HCT116 (cell line): ENCODE results near the gene EIF3K. TPM values are rescaled to one million over a fixed set of nuclear protein-coding genes. Genes with fewer than 3 reads are reported as not detected.

Experiments
- ATAC-seq: fragments of 200-7000 bp; cut with Tn5 transposase; 2 replicates; pipeline ENCODE4 v1.9.1; 2020; ENCODE audit warnings: mild to moderate bottlenecking, moderate library complexity
- BruUV-seq: library from RNA; stranded (reverse); fragments of 400-500 nt; replicated peaks from 2 replicates; lab custom pipeline; 2021; lab: Mats Ljungman, UMichigan
- CTCF ChIA-PET: fragments of 300-600 bp; sonication (Branson Sonifier 250); formaldehyde crosslinking; loops from one replicate; lab custom pipeline; 2021; ENCODE audit warnings: antibody characterized with exemption; lab: Charles Lee
- POLR2A ChIA-PET: fragments of 300-600, 350-600 bp; sonication (Branson Sonifier 250); formaldehyde crosslinking; loops from one replicate; lab custom pipeline; 2021; ENCODE audit warnings: antibody characterized with exemption; lab: Charles Lee
- RAD21 ChIA-PET, 2 experiments: fragments of 300-600 bp; sonication (Branson Sonifier 250); formaldehyde crosslinking; loops; one replicate each; lab custom pipeline; 2023; ENCODE audit warnings: low total read pairs in 2 of 2; ENCODE audit not compliant: uncharacterized antibody in 2 of 2, unreplicated experiment in 2 of 2, low non-redundant PET in 1 of 2; lab: Charles Lee
- DNase-seq: peaks from one replicate; pipeline ENCODE4 v3.0.0-alpha.2; 2010; ENCODE audit warnings: low read depth, low spot score
- H2AFZ ChIP-seq: fragments of 200-600 bp; shearing (Covaris generic), sonication (generic); 2 replicates; pipeline ENCODE4 v1.6.1; 2017; ENCODE audit warnings: low read depth, mixed run types, mixed read lengths, antibody characterized with exemption, low read length; ENCODE audit not compliant: poor library complexity, severe bottlenecking
- H3K27ac ChIP-seq: 2 replicates; pipeline ENCODE4 v1.5.1; 2012; ENCODE audit warnings: low read depth, low read length
- H3K27me3 ChIP-seq: fragments of 200-600 bp; sonication (generic); 2 replicates; pipeline ENCODE4 v1.6.1; 2016; ENCODE audit warnings: mixed run types, low read length, mixed read lengths; ENCODE audit not compliant: insufficient read depth
- H3K36me3 ChIP-seq, 2 experiments: fragments of 200-500 bp in 1 of 2; fragments of 200-600 bp in 1 of 2; sonication (Bioruptor generic) in 1 of 2; sonication (generic) in 1 of 2; 2 replicates each; pipeline versions ENCODE4 v1.5.1 to v1.6.1; 2014 to 2016; ENCODE audit warnings: low read length in 2 of 2, inconsistent platforms in 1 of 2, mixed read lengths in 1 of 2, mixed run types in 1 of 2; ENCODE audit not compliant: insufficient read depth in 2 of 2, control insufficient read depth in 1 of 2
- H3K4me1 ChIP-seq, 2 experiments: fragments of 200-600 bp in 1 of 2; sonication (generic) in 1 of 2; 2 replicates each; pipeline versions ENCODE4 v1.5.1 to v1.6.1; 2012 to 2017; ENCODE audit warnings: low read length in 2 of 2, inconsistent platforms in 1 of 2, mild to moderate bottlenecking in 1 of 2, mixed read lengths in 1 of 2, mixed run types in 1 of 2, moderate library complexity in 1 of 2; ENCODE audit not compliant: insufficient read depth in 2 of 2, control insufficient read depth in 1 of 2
- H3K4me2 ChIP-seq: fragments of 200-600 bp; sonication (generic); 2 replicates; pipeline ENCODE4 v1.6.1; 2017; ENCODE audit warnings: mixed run types, low read length, mixed read lengths
- H3K4me3 ChIP-seq, 2 experiments: fragments of 200-600 bp in 1 of 2; sonication (generic) in 1 of 2; replicated peaks in 1 of 2; 2 replicates each; pipeline ENCODE4 v1.5.1; 2011 to 2016; ENCODE audit warnings: low read length in 2 of 2, control low read depth in 1 of 2, low read depth in 1 of 2, mild to moderate bottlenecking in 1 of 2, mixed read lengths in 1 of 2, mixed run types in 1 of 2
- H3K79me2 ChIP-seq: fragments of 200-600 bp; sonication (generic); 2 replicates; pipeline ENCODE4 v1.6.1; 2017; ENCODE audit warnings: mild to moderate bottlenecking, mixed run types, low read length, moderate library complexity, mixed read lengths; ENCODE audit not compliant: insufficient read depth
- H3K9ac ChIP-seq: fragments of 200-600 bp; sonication (generic); 2 replicates; pipeline ENCODE4 v1.6.1; 2016; ENCODE audit warnings: low read length, mixed read lengths
- H3K9me2 ChIP-seq: fragments of 200-600 bp; sonication (generic), shearing (Covaris generic); 2 replicates; pipeline ENCODE4 v1.6.1; 2017; ENCODE audit warnings: mixed run types, mild to moderate bottlenecking, moderate library complexity; ENCODE audit not compliant: insufficient read depth
- H3K9me3 ChIP-seq, 2 experiments: fragments of 200-500 bp in 1 of 2; fragments of 200-600 bp in 1 of 2; sonication (Bioruptor generic) in 1 of 2; sonication (generic) in 1 of 2; 2 replicates each; pipeline ENCODE4 v1.6.1; 2014 to 2017; ENCODE audit warnings: low read length in 2 of 2, mixed read lengths in 2 of 2, inconsistent platforms in 1 of 2, low read depth in 1 of 2, mild to moderate bottlenecking in 1 of 2, mixed run types in 1 of 2, moderate library complexity in 1 of 2; ENCODE audit not compliant: control insufficient read depth in 1 of 2, insufficient read depth in 1 of 2
- H4K20me1 ChIP-seq: fragments of 200-600 bp; sonication (generic), shearing (Covaris generic); 2 replicates; pipeline ENCODE4 v1.6.1; 2017; ENCODE audit warnings: mixed run types, mild to moderate bottlenecking, moderate library complexity; ENCODE audit not compliant: insufficient read depth
- ATF3 ChIP-seq: IDR thresholded peaks from 2 replicates; pipeline ENCODE4 v1.6.1; 2012
- FOSL1 ChIP-seq: IDR thresholded peaks from 2 replicates; pipeline ENCODE4 v1.6.1; 2012; ENCODE audit warnings: low read depth
- MAX ChIP-seq: IDR thresholded peaks from 2 replicates; pipeline ENCODE4 v1.6.1; 2012
- POLR2AphosphoS5 ChIP-seq: IDR thresholded peaks from 2 replicates; pipeline ENCODE4 v1.6.1; 2011; ENCODE audit warnings: mild to moderate bottlenecking, low read depth, low read length, moderate library complexity
- REST ChIP-seq: IDR thresholded peaks from 2 replicates; pipeline ENCODE4 v1.6.1; 2012; ENCODE audit warnings: low read depth
- intact Hi-C: fragments of 100-400 bp; cut with micrococcal nuclease; formaldehyde crosslinking; loops from 2 replicates; pipeline ENCODE4 v1.10.0; 2022
- total RNA-seq: library from RNA; stranded (reverse); gene quantifications from one replicate; pipeline ENCODE4 v1.2.1, GENCODE V29; 2021; ENCODE audit not compliant: unreplicated experiment

EIF3K gene
- total RNA-seq, 1 experiment from 2014 or later, result 313 TPM

GRCh38 chr19:38647368-38647965, 28.5 kb downstream of the EIF3K start, which contains the start of gene ACTN4 (continued):
- TF ChIP-seq REST, result no peak
- TF ChIP-seq FOSL1, result no peak

GRCh38 chr19:38647966-38648768, 29.2 kb downstream of the EIF3K start:
- ChIA-PET RAD21 (interaction anchor here (0.7 to 1.2 kb wide), 3 partner anchors 38 to 46 kb away, joined by 3 to 8 read pairs (median 6); no protein-coding TSS in a partner anchor), CTCF (interaction anchor here (1.3 to 1.6 kb wide), 3 partner anchors 12 to 245 kb away, joined by 10 to 16 read pairs (median 11); partner anchors contain the start of gene FAM98C), POLR2A (interaction anchor here (0.7 to 1.8 kb wide), 14 partner anchors 9 to 201 kb away, joined by 3 to 8 read pairs (median 6); partner anchors contain the start of gene EIF3K)
- Histone ChIP-seq H3K4me3 (peak overlapping the region; percentile 84 to 100), H3K79me2 (peaks cover 57% of the 10 kb centered on the region), H3K36me3 (peaks cover 0 to 4% of the 10 kb centered on the region in 2 experiments; a peak in 1 of 4 replicates), H3K27ac (peak overlapping the region; percentile 72), H3K9ac (peak overlapping the region; percentile 100), H3K9me3 (no peaks in the 10 kb centered on the region), H2AFZ (no peak overlapping the region), H4K20me1 (peaks cover 9% of the 10 kb centered on the region; the same call in 1 of the 2 replicates), H3K9me2 (no peaks in the 10 kb centered on the region), H3K27me3 (no peaks in the 10 kb centered on the region), H3K4me2 (peak overlapping the region; percentile 84), H3K4me1 (peaks cover 45 to 60% of the 10 kb centered on the region in 2 experiments)
- ATAC-seq, result no peak
- DNase-seq, result no peak
- BruUV-seq, result no TSS peak
- intact Hi-C loops, result no loop called here
- TF ChIP-seq POLR2AphosphoS5 (no peak), ATF3 (no peak), MAX (0 out of 2 replicates have a peak, but pooled peaks have one; percentile 6)
